Measurements from ENCODE around the gene TARBP1.

GRCh38 chr1:234345237-234345636 lies 133.7 kb downstream of the TARBP1 start:
- no peak for TF ChIP-seq CTCF (conservative IDR thresholded peaks at IDR 0.05; ENCODE audit: low read depth, low read length)
- TF ChIP-seq MAFK (IDR thresholded peaks at IDR 0.05; ENCODE audit: low read depth, low read length): no peak

Data from IMR-90 (cell line).